ENCODE results near the gene DPF3.

DPF3 gene

GRCh38 chr14:72792051-72792788, 101.7 kb downstream of the DPF3 start:
- no peak for DNase-seq

DNA sequence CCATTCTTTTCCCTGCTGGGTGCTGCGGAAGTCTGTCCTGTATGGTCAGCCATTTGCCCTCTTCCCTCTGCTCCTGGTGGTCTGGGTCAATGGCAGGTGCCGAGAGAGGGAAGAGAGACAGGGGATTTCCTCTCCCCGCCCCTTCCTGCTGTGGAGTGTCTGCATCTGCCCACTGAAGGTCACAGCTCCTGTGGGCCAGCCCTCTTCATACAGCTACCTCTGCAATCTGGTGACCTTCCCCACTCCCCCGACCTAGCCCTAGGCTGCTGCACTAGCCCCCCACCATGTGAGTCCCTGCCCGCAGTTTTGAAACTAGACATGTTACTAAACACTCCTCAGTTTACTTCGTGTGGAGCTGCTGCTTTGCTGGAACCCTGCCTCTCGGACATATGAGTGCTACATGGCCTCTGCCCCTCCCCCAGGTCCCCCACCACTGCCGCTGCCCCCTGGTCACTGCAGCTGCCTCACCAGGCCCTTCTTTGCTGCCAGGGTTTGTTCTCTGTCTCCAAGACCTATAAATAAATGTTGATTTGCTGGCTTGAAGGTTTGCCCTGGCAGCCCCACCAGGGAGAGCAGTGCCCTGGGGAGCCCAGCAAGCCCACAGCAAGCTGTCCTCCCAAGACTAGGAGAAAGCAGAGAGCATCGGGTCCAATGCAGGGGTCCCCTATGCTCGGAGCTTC, 102.9 kb downstream of the DPF3 start:
- DNase-seq: no peak

DNA sequence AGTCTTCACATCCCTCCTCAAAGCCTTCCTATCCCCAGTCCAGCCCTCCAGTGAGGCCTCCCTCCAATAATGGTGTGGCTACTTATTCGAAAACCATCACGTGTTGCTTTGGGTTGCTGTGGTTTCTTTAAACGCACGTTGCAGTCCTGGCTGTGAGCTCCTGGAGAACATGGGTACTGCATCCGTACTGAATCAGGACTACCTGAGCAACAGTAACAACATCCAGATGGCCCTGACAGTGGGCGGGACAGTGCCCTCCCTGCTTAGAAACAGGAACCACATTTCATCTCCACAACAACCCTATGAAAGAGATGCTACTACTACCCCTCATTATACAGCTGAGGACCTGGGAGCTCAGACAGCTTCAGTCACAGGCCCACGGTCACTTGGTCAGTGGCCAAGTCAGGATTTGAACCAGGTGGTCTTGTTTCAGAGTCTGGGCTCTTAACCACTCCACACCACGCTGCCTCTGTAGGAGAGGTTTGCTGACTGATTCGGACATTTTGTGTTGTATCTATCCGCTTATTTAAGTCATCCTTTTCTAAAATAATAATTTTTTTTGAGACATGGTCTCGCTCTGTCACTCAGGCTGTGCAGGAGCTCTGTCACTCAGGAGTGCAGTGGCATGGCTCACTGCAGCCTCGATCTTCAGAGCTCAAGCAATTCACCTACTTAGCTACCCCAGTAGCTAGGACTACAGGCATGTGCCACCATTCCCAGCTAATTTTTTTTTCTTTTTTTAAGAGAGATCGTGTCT, 104.8 kb downstream of the DPF3 start:
- no peak for DNase-seq

DNA sequence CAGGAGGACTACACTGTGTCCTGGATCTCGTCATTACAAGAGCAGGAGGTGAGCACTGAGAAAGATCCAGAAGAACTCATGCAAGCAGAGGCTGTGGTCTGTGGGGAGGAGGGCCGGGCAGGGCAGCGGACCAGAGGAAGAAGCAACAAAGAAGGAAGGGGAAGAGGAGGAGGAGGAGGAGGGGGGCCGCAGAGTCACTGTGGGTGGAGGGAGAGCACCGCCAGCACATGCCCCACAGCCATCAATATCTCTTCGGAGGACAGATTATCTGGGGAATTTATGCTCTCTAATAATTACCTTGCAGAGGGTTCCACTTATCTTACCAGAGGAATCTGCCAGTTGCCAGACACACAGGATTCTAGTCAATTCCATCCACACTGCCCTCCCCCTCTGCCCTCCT, 105.6 kb downstream of the DPF3 start:
- no peak for DNase-seq

DNA sequence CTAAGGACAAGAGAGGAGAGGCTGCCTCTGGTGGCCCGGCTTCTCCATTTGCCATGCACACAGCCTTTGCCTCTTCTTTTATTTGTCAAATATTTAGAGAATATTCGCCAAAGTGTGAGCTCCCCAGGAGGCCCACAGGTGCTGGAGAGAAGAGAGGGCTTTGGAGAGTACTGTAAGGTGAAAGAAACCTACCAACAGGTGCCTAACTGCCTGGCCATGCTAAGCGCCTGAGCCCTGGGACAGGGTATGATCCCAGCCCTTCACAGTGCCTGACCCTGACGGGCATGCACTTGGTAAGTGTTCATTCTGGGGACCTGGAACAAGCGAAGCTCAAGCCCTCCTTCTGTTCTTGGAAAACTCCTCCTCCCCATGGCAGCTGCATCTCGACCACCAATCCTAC, 106.1 kb downstream of the DPF3 start:
- no peak for DNase-seq

DNA sequence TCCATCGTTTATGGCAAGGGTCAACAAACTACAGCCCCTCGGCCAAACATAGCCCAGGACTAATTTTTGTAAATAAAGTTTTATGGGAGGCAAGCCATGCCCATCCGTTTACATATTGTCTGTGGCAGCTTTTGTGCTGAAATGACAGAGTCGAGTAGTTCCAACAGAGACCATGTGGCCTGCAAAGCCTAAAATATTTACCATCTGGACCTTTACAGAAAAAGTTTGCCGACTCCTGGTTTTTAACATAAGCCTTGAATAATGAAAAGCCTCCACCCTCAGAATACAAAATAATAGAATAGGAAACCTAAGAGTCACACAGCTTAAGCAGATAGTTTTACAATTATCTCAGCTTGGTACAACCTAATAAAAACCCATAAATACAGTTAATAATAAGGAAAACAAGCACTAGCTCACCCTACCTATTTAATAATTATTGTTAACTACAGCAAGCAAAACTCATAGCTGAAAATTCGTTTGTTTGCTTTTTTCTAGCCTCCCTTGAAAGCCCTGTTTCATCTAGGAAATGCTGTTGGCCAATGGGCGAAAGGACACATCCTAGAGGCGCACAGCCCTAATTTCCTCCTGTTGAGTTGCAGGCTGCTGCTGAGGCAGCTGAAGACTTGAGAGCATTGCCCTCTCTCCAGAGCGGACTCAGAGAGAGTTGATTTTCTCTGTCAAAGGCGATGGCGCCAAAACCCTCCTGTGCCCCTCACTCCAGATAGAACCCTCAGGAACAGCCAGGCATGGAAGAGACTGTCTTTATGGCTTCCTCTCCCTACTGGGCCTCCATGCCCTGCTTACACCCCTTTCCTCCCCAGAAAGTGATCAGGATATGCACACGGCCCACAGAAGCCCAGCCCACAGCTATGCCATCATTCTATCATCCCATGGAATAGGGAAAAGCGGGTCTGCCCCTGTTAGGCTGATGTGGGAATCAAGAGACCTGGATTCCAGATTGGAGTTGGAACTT, 107.2 kb downstream of the DPF3 start:
- no peak for DNase-seq

DNA sequence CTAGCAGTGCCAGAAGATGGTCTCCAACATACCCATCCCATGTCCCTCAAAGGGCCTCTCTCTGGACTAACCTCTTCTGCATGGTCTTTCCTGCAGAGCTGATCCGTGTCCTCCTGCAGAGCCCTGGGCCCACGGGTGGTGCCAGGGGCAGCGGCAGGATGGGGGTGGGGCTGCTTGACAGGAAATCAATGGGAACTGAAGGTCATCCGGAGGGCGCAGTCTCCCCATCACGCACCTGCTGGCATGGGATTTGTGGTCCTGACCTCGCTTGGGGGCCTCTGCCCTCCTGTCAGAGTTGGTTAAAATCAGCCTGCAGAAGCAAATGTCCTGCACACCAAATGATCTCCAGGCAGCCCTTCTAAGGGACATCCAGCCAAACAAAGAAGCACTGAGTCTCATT, 110.2 kb downstream of the DPF3 start:
- no peak for DNase-seq

- DNase-seq: no peak
These were observed 111.1 kb downstream of the DPF3 start for GRCh38 chr14:72782817-72783216.

DNA sequence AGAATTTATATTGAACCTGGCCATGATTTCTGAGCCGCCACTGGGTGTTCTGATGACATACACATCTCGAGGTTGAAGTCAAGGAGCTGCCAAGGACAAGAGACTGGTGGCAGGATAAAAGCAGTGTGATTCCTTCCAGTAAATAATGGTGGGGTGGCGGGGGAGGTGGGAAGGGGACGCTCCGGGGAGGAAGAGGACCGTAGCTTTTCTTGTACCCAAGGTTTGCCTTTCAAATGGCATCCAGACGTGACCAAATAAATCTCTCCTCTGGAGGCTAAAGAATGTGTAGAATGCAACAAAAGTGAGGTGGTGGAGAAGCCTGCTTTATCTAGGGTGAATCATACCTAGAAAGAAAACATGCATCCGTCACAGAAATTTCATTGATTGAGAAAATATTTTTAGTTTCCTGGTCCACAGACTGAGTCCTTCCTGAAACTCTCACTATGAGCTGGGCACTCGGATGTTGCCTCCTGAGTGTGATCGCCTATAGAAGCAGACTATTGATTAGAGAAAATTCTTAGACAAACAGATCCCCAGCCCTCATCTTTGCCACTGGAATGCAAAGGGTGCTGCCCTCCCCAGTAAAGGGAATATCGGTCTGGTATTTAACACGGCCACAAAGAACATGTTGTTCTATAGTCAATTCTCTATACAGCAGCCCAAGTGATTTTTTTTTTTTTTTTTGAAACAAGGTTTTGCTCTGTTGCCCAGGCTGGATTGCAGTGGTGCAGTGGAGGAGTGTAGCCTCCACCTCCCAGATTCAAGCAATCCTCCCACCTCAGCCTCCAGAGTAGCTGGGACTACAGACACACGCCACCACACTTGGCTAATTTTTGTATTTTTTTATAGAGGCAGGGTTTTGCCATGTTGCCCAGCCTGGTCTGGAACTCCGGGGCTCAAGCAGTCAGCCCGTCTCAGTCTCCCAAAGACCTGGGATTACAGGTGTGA, 112.1 kb downstream of the DPF3 start:
- DNase-seq: no peak

DNA sequence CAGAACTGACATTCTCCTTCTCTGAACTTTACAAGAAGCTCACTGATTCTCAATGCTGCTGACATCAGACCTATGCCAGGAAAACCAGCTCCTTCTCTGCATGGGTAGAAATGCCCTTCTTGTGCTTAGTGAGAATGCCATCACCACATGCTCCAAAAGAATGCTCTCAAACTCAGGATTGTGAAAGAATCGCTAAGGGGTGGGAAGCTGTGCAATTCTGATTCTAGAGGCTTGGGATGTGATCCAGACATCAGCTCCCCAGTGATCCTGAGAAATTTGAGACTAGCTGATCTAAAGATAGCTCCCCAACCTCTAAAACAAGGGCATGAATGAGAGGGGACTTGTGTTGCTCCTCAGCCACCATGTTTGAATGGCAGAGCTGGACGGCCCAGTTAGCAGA, 113.2 kb downstream of the DPF3 start:
- no peak for DNase-seq

DNA sequence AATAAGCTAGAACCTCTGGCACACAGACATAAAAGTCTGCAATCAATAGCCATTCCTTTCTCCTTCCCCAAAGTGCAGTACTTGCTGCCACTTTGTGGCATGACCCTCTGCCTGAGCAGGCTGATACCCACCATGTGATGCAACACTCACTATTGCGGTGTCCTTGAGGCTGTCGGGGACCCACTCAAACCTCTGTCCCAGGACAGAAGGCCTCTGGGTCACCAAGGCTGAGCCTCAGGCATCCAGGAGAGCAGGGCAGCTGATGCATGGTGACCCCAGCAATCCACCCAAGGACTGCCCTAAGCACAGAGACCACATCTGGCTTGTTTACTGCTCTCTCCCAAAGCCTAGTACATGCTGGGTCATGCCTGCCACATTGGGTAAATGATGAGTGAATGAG, 114.2 kb downstream of the DPF3 start:
- no peak for DNase-seq

DNA sequence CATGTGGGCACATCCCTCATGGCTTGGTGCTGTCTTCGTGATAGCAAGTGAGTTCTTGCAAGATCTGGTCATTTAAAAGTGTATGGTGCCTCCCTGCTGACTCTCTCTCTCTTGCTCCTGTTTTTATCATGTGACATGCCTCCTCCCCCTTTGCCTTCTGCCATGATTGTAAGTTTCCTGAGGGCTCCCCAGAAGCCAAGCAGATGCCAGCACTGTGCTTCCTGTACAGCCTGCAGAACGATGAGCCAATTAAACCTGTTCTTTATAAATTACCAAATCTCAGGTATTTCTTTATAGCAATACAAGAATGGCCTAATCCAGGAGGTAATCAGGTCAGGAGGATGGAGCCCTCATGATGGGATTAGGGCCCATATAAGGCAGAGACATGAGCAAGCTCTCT, 116.3 kb downstream of the DPF3 start:
- no peak for DNase-seq

DNA sequence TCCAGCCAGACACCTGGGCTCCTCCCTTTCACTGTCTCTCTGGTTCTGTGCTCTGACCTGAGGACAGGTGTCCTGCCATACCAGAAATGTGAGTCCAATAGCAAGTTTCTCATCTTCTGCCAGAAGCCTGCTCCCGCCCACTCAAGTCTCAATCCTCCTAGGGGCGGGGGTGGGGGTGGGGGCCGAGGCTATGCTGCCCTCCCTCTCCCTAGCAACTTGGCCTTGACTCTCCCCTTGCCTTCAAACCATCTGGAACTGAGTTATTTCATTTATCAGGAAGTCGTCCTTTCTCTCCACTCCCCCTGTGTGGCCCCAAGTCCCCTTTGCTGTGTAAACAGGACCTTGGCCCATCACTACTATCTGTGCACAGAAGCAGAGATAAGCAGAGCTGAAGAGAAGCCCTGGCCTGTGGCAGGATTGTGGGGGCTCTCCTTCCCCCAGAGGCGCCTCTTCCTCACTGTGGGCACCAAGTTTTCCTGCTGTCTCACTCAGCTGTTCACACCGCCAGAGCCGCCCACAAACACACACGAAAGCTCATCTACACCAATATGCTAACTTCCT, 117.1 kb downstream of the DPF3 start:
- no peak for DNase-seq

DNA sequence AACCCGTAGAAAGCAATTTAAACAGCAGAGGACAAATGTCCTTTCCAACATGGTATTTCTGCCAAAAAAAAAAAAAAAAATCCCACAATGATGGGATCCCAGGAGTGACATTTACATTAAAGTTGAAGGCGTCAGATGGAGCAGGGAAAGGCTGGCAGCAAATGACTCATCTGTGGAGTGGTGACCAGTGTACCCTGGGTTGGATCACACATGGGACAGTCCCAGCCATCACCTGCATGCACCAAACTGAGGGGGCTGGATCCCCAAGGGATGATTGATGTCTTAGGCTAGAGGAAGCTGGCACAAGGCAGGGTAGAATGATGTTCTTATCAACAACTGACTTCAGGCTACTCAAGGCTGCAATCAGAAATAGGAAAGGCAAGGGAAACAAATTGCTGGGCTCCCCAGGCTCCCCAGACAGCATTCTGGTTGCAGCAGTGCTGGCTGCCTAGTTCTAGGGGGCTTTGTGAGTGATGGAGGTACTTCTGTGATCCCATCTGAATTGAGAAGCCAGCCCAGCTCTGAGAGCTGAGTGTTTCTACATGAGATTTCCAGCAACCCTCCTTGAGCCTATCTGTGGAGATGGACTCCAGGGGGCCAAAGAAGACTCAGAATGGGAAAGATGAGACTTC, 117.9 kb downstream of the DPF3 start:
- DNase-seq: no peak

GRCh38 chr14:72774894-72775620, 118.8 kb downstream of the DPF3 start:
- no peak for DNase-seq

- DNase-seq: no peak
These were observed 119.8 kb downstream of the DPF3 start for GRCh38 chr14:72774141-72774540.

- DNase-seq: no peak
These were observed 122.3 kb downstream of the DPF3 start for GRCh38 chr14:72771561-72771960.

- no peak for DNase-seq
These were observed 127.6 kb downstream of the DPF3 start for GRCh38 chr14:72766296-72766695.

GRCh38 chr14:72763892-72764291, 130.0 kb downstream of the DPF3 start:
- DNase-seq: no peak

DNA sequence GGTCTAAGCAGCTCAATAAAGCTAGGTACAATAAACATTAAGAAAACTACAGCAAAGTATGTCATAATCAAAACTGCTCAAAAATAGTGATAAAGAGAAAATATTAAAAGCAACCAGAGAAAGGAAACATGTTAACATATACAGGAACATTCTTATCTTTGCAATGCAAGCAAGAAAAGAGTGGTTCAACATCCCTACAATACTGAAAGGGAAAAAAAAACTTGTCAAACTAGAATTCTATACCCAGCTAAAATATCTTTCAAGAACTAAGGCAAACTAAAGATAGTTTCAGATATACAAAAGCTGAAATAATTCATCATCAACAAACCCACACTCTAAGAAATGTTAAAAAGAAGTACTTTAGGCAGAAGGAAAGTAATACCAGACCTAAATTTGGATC, 134.2 kb downstream of the DPF3 start:
- no peak for DNase-seq

Data from stimulated activated CD8-positive, alpha-beta memory T cell treated with anti-CD3 and anti-CD28 coated beads, Interleukin-4, amount 100 ng/mL, for 48 hours (primary cell).